Osteoblast (primary cell): ENCODE measurements around the gene NTRK1. TPM values are rescaled to one million over a fixed set of nuclear protein-coding genes. Genes with fewer than 3 reads are reported as not detected.

Experiments used
- DNase-seq: peaks from one replicate; pipeline ENCODE4 v3.0.0; 2011; ENCODE audit warnings: low spot score, mixed read lengths; ENCODE audit not compliant: insufficient read length; ENCODE audit errors: missing footprints
- H2AFZ ChIP-seq: 2 replicates; pipeline ENCODE4 v1.6.0; 2011; ENCODE audit warnings: mild to moderate bottlenecking, low read length
- H3K27ac ChIP-seq: 2 replicates; pipeline ENCODE4 v1.5.1; 2011; ENCODE audit warnings: mild to moderate bottlenecking, low read depth, low read length, moderate library complexity
- H3K27me3 ChIP-seq: 2 replicates; pipeline ENCODE4 v1.6.0; 2012; ENCODE audit warnings: mild to moderate bottlenecking, control low read depth, inconsistent platforms, low read length, moderate library complexity; ENCODE audit not compliant: insufficient read depth
- H3K36me3 ChIP-seq: 2 replicates; pipeline ENCODE4 v1.5.1; 2011; ENCODE audit warnings: mild to moderate bottlenecking, low read length, control low read depth, moderate library complexity; ENCODE audit not compliant: insufficient read depth
- H3K4me1 ChIP-seq: 2 replicates; pipeline ENCODE4 v1.5.1; 2011; ENCODE audit warnings: mild to moderate bottlenecking, low read length, control low read depth, moderate library complexity; ENCODE audit not compliant: insufficient read depth
- H3K4me2 ChIP-seq: 2 replicates; pipeline ENCODE4 v1.6.0; 2011; ENCODE audit warnings: mild to moderate bottlenecking, low read length; ENCODE audit not compliant: insufficient read depth
- H3K4me3 ChIP-seq: fragments of 200-600 bp; sonication (generic); 3 replicates; pipeline ENCODE4 v1.5.1; 2012; ENCODE audit warnings: mild to moderate bottlenecking, low read length, inconsistent platforms; ENCODE audit not compliant: insufficient read depth
- H3K79me2 ChIP-seq: 2 replicates; pipeline ENCODE4 v1.6.0; 2012; ENCODE audit warnings: mild to moderate bottlenecking, low read length, control low read depth, inconsistent platforms; ENCODE audit not compliant: insufficient read depth
- H3K9me3 ChIP-seq: 2 replicates; pipeline ENCODE4 v1.5.1; 2011; ENCODE audit warnings: low read depth, low read length, control low read depth
- H4K20me1 ChIP-seq: 2 replicates; pipeline ENCODE4 v1.6.0; 2012; ENCODE audit warnings: mild to moderate bottlenecking, low read length, control low read depth; ENCODE audit not compliant: insufficient read depth
- CTCF ChIP-seq: IDR thresholded peaks from 2 replicates; pipeline ENCODE4 v1.5.1; 2011; ENCODE audit warnings: mild to moderate bottlenecking, low read depth, low read length, moderate library complexity; ENCODE audit errors: extremely low read depth
- total RNA-seq: library from RNA; depleted of rRNA; stranded (reverse); fragments of >200 nt; gene quantifications from 2 replicates; pipeline ENCODE4 v1.2.3, GENCODE V29; 2012

NTRK1 gene
- total RNA-seq, 1 donor, result 0.36 TPM

- H2AFZ ChIP-seq, result no peak overlapping the region
- no peaks in the 10 kb centered on the region for H4K20me1 ChIP-seq
- no peak overlapping the region for H3K27ac ChIP-seq
- H3K4me3 ChIP-seq, result no peak overlapping the region
- H3K27me3 ChIP-seq, result peaks cover 48% of the 10 kb centered on the region
- H3K4me2 ChIP-seq, result no peak overlapping the region
- no peaks in the 10 kb centered on the region for H3K4me1 ChIP-seq
- no peak for TF ChIP-seq CTCF
- H3K9me3 ChIP-seq, result no peaks in the 10 kb centered on the region
- H3K79me2 ChIP-seq, result no peaks in the 10 kb centered on the region
- no peaks in the 10 kb centered on the region for H3K36me3 ChIP-seq
- peak; percentile 59 for DNase-seq
These were observed 15.4 kb upstream of the NTRK1 start for GRCh38 chr1:156845055-156845952.

- H3K9me3 ChIP-seq, result no peaks in the 10 kb centered on the region
- no peak for TF ChIP-seq CTCF
- no peak overlapping the region for H3K4me3 ChIP-seq
- H3K4me2 ChIP-seq, result no peak overlapping the region
- no peaks in the 10 kb centered on the region for H3K79me2 ChIP-seq
- H4K20me1 ChIP-seq, result no peaks in the 10 kb centered on the region
- H3K4me1 ChIP-seq, result no peaks in the 10 kb centered on the region
- H3K27ac ChIP-seq, result no peak overlapping the region
- DNase-seq, result peak; percentile 55
- H2AFZ ChIP-seq, result no peak overlapping the region
- peaks cover 48% of the 10 kb centered on the region for H3K27me3 ChIP-seq
- no peaks in the 10 kb centered on the region for H3K36me3 ChIP-seq
These were observed 14.6 kb upstream of the NTRK1 start for GRCh38 chr1:156845953-156846545.

GRCh38 chr1:156846643-156847042 lies 14.0 kb upstream of the NTRK1 start:
- H3K36me3 ChIP-seq, result no peaks in the 10 kb centered on the region
- no peak overlapping the region for H3K4me3 ChIP-seq
- no peaks in the 10 kb centered on the region for H3K9me3 ChIP-seq
- H3K4me2 ChIP-seq, result no peak overlapping the region
- no peaks in the 10 kb centered on the region for H3K4me1 ChIP-seq
- peaks cover 48% of the 10 kb centered on the region for H3K27me3 ChIP-seq
- no peak for TF ChIP-seq CTCF
- H3K79me2 ChIP-seq, result no peaks in the 10 kb centered on the region
- H4K20me1 ChIP-seq, result no peaks in the 10 kb centered on the region
- no peak overlapping the region for H3K27ac ChIP-seq
- DNase-seq, result peak; percentile 76
- no peak overlapping the region for H2AFZ ChIP-seq
